Measurements from ENCODE around the gene FALEC.

DNA sequence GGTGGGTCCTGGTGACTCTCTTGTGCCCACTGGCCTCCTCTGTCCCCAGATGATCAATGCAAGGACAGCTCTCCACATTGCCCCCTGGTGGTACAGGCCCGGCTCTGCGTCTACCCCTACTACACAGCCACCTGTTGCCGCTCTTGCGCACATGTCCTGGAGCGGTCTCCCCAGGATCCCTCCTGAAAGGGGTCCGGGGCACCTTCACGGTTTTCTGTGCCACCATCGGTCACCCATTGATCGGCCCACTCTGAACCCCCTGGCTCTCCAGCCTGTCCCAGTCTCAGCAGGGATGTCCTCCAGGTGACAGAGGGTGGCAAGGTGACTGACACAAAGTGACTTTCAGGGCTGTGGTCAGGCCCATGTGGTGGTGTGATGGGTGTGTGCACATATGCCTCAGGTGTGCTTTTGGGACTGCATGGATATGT is 44.5 kb downstream of the FALEC start:
- TF ChIP-seq, protein P1, sequence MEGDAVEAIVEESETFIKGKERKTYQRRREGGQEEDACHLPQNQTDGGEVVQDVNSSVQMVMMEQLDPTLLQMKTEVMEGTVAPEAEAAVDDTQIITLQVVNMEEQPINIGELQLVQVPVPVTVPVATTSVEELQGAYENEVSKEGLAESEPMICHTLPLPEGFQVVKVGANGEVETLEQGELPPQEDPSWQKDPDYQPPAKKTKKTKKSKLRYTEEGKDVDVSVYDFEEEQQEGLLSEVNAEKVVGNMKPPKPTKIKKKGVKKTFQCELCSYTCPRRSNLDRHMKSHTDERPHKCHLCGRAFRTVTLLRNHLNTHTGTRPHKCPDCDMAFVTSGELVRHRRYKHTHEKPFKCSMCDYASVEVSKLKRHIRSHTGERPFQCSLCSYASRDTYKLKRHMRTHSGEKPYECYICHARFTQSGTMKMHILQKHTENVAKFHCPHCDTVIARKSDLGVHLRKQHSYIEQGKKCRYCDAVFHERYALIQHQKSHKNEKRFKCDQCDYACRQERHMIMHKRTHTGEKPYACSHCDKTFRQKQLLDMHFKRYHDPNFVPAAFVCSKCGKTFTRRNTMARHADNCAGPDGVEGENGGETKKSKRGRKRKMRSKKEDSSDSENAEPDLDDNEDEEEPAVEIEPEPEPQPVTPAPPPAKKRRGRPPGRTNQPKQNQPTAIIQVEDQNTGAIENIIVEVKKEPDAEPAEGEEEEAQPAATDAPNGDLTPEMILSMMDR (IDR thresholded peaks at IDR 0.05) = peak; percentile 78 to 94 (median 80)
- peak in 1 of 2 donors; percentile 17 for TF ChIP-seq POLR2A (IDR thresholded peaks at IDR 0.05)

Data from uterus (tissue), 2 donors.